HG03558 (cell line): ENCODE results near the gene ABCC11.
"Not testable (repeated sequence)": the region's sequence is repeated elsewhere in the genome, so short reads cannot be mapped to it uniquely, and the experiment has no call there.

Source experiments
- ATAC-seq: cut with Tn5 transposase; IDR thresholded peaks from one replicate; pipeline ENCODE4 v1.9.1; 2021; ENCODE audit warnings: moderate number of reproducible peaks; ENCODE audit not compliant: unreplicated experiment; ENCODE audit errors: extremely low read depth

Gene ABCC11

GRCh38 chr16:48250520-48251278 is 3.4 kb upstream of the ABCC11 start:
- ATAC-seq, result no peak

- no peak for ATAC-seq
Observed at GRCh38 chr16:48246066-48246465, 1.3 kb downstream of the ABCC11 start.

- ATAC-seq, result no peak
Observed at GRCh38 chr16:48244863-48245195, 2.5 kb downstream of the ABCC11 start.

- peak; percentile 89 for ATAC-seq
Observed at GRCh38 chr16:48244080-48244862, 3.1 kb downstream of the ABCC11 start, which contains the start of gene LONP2. Gene LONP2, plus strand, starts transcription at chr16:48244300. Its CDS starts 89 bp downstream, at chr16:48244389.

- not testable (repeated sequence) for ATAC-seq
Observed at GRCh38 chr16:48240147-48240546, 7.2 kb downstream of the ABCC11 start.

- ATAC-seq, result no peak
Observed at GRCh38 chr16:48236286-48236685, 11.1 kb downstream of the ABCC11 start.

- no peak for ATAC-seq
Observed at GRCh38 chr16:48235556-48236136, 11.7 kb downstream of the ABCC11 start.

GRCh38 chr16:48235058-48235555 is 12.2 kb downstream of the ABCC11 start:
- no peak for ATAC-seq

- ATAC-seq, result no peak
Observed at GRCh38 chr16:48234630-48235029, 12.7 kb downstream of the ABCC11 start.

GRCh38 chr16:48232493-48233040 is 14.8 kb downstream of the ABCC11 start:
- no peak for ATAC-seq

- no peak for ATAC-seq
Observed at GRCh38 chr16:48231727-48232492, 15.4 kb downstream of the ABCC11 start.

- ATAC-seq, result no peak
Observed at GRCh38 chr16:48225456-48225855, 21.9 kb downstream of the ABCC11 start.

GRCh38 chr16:48223490-48223889 is 23.8 kb downstream of the ABCC11 start:
- no peak for ATAC-seq

- no peak for ATAC-seq
Observed at GRCh38 chr16:48220891-48221290, 26.4 kb downstream of the ABCC11 start.

GRCh38 chr16:48218473-48218872 is 28.9 kb downstream of the ABCC11 start:
- ATAC-seq, result no peak

GRCh38 chr16:48217708-48218107 is 29.6 kb downstream of the ABCC11 start:
- no peak for ATAC-seq

GRCh38 chr16:48215738-48216137 is 31.6 kb downstream of the ABCC11 start:
- no peak for ATAC-seq

GRCh38 chr16:48212033-48212432 is 35.3 kb downstream of the ABCC11 start:
- ATAC-seq, result no peak

- no peak for ATAC-seq
Observed at GRCh38 chr16:48210747-48211146, 36.6 kb downstream of the ABCC11 start.
